ENCODE results near the gene ALS2.

- TF ChIP-seq POLR2A (IDR thresholded peaks at IDR 0.05) = no peak
- no peak for TF ChIP-seq CTCF (IDR thresholded peaks at IDR 0.05)
These were observed 646 bp downstream of the ALS2 start for GRCh38 chr2:201779901-201780673.

All from stomach (tissue), 4 donors.